IPS-20b (cell line): ENCODE data around the gene ZNF774.
"Not testable (repeated sequence)": the region's sequence is repeated elsewhere in the genome, so short reads cannot be mapped to it uniquely, and the experiment has no call there.

Experiments
- H3K27ac ChIP-seq: one replicate; pipeline ENCODE4 v1.5.1; 2013; ENCODE audit warnings: low read length
- H3K27me3 ChIP-seq: 2 replicates; pipeline ENCODE4 v1.6.1; 2013; ENCODE audit warnings: mild to moderate bottlenecking, low read length, inconsistent platforms; ENCODE audit not compliant: insufficient read depth
- H3K36me3 ChIP-seq: 2 replicates; pipeline ENCODE4 v1.6.1; 2013; ENCODE audit warnings: low read depth, mild to moderate bottlenecking, inconsistent platforms, low read length, moderate library complexity; ENCODE audit not compliant: insufficient read depth
- H3K4me1 ChIP-seq: 2 replicates; pipeline ENCODE4 v1.6.1; 2013; ENCODE audit warnings: mild to moderate bottlenecking, control low read depth, inconsistent platforms, low read length, moderate library complexity; ENCODE audit not compliant: insufficient read depth
- H3K4me3 ChIP-seq: 2 replicates; pipeline ENCODE4 v1.5.1; 2013; ENCODE audit warnings: mild to moderate bottlenecking, low read length, inconsistent platforms
- H3K9ac ChIP-seq: 2 replicates; pipeline ENCODE4 v1.6.1; 2013; ENCODE audit warnings: low read depth, mild to moderate bottlenecking, inconsistent platforms, low read length, moderate library complexity
- H3K9me3 ChIP-seq: 2 replicates; pipeline ENCODE4 v1.6.1; 2013; ENCODE audit warnings: mild to moderate bottlenecking, low read depth, low read length, inconsistent platforms; ENCODE audit not compliant: insufficient read depth

The ZNF774 gene

DNA sequence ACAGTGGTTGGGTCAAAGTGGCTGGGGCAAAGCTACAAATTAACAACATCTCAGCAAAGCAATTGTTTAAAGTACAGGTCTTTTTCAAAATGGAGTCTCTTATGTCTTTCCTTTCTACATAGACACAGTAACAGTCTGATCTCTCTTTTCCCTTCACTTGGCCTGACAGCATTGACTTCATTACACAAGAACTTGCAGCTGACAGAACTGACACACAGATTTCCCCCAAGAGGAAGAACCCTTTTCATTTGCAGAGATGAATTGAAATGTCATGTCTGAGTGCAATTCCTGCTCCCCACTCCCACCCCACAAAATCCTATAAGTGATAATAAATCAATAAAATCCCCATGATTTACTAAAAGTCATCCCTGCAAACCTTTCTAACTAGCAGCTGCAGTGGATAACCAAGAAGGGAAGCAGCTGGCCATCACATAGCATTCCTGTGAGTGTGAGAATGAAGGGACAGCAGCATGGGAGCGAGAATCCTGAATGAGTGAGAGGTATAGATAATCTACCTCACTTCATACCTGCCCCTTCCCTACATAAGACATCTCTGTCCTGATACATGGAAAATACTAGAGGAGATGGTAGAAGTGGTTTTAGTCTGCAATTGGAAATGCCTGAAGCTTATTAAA is 4.5 kb upstream of the ZNF774 start:
- not testable (repeated sequence) for H3K36me3 ChIP-seq, H3K9ac ChIP-seq, H3K9me3 ChIP-seq, H3K4me1 ChIP-seq, H3K27me3 ChIP-seq, H3K27ac ChIP-seq, H3K4me3 ChIP-seq

DNA sequence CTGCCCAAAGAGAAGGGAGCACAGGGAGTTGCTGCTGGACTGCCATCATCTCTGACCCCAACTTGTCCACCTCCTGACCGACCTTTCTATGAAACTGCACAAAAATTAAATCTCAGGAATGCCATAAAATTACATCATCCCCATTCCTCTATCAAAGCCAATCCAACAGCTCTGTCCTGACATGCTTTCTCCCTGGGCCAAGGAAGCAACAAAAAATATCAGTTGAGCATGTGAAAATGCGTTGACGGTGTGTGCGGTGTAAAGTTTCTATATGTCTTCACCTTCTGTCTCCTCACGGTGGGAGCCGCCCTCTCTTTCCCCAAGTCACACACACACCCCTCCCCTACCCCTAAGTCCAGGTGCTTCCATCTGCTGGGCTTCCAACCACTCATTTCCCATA is 3.6 kb upstream of the ZNF774 start:
- Histone ChIP-seq H3K9ac (no peak overlapping the region), H3K4me1 (no peaks in the 10 kb centered on the region)

DNA sequence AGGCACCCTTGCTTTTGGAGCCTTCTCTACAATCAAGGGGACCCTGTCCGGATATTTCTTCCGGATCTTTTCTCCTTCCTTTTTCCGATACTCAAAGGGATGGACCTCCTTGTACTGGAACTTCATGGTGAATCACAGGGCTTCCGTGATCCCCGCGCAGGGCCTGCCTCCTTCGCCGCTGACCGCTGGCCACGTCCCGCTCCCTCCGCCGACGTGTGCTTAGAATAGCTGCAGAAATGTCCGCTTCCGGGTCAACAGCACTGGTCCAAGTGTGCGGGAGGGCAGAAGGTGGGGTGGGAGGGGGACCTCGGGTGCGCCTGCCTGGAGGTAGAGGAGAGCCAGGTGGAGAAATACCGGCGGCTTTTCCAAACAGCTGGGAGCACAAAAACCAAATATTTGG is 3.0 kb upstream of the ZNF774 start:
- peaks cover 6% of the 10 kb centered on the region; the same call in 1 of the 2 replicates for H3K27me3 ChIP-seq
- H3K36me3 ChIP-seq, result no peaks in the 10 kb centered on the region
- no peak overlapping the region for H3K27ac ChIP-seq
- H3K4me3 ChIP-seq, result no peak overlapping the region
- no peaks in the 10 kb centered on the region for H3K4me1 ChIP-seq
- H3K9ac ChIP-seq, result no peak overlapping the region
- no peaks in the 10 kb centered on the region for H3K9me3 ChIP-seq

More for the DNA sequence above, 3.6 kb upstream of the ZNF774 start:
- no peaks in the 10 kb centered on the region for H3K9me3 ChIP-seq
- no peak overlapping the region for H3K27ac ChIP-seq
- H3K36me3 ChIP-seq, result no peaks in the 10 kb centered on the region
- peaks cover 6% of the 10 kb centered on the region; the same call in 1 of the 2 replicates for H3K27me3 ChIP-seq
- no peak overlapping the region for H3K4me3 ChIP-seq

- Histone ChIP-seq H3K36me3 (no peaks in the 10 kb centered on the region), H3K27ac (no peak overlapping the region), H3K4me1 (no peaks in the 10 kb centered on the region), H3K4me3 (no peak overlapping the region), H3K9ac (no peak overlapping the region), H3K27me3 (peaks cover 6% of the 10 kb centered on the region; the same call in 1 of the 2 replicates), H3K9me3 (no peaks in the 10 kb centered on the region)
Measured at GRCh38 chr15:90349821-90350220, 2.3 kb upstream of the ZNF774 start.

GRCh38 chr15:90351479-90352106 is 491 bp upstream of the ZNF774 start:
- peak overlapping the region; percentile 9; the same call in 1 of the 2 replicates for H3K9ac ChIP-seq

DNA sequence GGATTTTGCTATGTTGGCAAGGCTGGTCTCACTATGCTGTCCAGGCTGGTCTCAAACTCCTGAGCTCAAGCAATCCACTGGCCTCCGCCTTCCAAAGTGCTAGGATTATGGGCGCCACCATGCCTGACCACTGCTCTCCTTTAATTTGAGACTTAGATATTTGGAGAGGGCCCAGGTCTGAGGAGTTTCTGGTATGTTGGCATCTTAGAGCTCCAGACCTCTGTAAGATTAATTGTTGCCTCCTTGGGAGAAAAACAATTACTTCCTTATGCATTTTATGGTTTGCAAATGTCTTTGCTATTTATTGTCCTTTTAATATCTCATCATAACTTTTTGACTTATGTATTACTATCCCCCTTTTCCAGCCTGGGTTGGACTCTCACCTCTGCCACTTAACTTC is 2.9 kb downstream of the ZNF774 start:
- Histone ChIP-seq H3K9ac (no peak overlapping the region), H3K27me3 (peaks cover 6% of the 10 kb centered on the region; the same call in 1 of the 2 replicates), H3K9me3 (no peaks in the 10 kb centered on the region), H3K4me3 (no peak overlapping the region), H3K4me1 (no peaks in the 10 kb centered on the region), H3K36me3 (no peaks in the 10 kb centered on the region), H3K27ac (no peak overlapping the region)

More at GRCh38 chr15:90351479-90352106, 491 bp upstream of the ZNF774 start:
- Histone ChIP-seq H3K4me3 (peak overlapping the region; percentile 76), H3K27ac (no peak overlapping the region), H3K4me1 (no peaks in the 10 kb centered on the region), H3K27me3 (peaks cover 6% of the 10 kb centered on the region; the same call in 1 of the 2 replicates), H3K9me3 (no peaks in the 10 kb centered on the region), H3K36me3 (no peaks in the 10 kb centered on the region)

DNA sequence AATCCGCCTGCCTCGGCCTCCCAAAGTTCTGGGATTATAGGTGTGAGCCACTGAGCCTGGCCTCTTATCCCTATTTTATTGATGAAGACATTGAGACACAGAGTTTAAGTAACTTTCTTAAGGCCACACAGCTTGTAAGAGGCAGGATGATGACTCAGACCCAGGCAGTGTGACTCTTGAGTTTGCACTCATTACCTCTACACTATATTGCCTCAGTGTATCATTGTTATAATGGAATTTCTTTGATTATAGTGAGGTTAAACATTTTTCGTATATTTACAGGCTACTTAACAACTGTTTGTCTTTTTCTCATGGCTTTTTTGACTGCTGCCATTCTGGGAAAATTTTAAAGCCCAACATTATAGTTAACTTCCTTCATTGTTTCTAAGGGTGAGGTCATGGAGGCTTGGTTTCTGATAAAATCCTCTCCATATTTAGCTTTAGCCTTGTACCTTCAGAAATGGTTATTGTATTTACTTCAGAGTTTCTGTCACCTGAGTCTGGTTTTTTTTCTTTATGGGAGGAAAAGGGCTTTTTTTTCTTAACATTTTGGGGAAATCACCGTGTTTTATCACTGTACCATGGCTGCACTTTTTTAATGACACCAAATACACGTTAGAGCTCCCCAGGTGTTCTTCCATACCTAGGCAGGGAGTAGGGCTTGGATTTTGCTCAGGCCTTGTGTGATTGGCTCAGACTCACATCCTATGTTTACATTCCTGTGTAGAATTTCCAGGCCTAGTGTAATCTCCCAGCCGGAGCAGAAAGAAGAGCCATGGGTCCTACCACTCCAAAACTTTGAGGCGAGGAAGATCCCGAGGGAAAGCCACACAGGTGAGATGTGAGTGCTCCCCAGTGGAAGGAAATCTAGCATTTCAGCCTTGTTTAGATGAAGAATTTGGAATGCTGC is 6.3 kb downstream of the ZNF774 start:
- Histone ChIP-seq H3K27me3 (no peaks in the 10 kb centered on the region; the same call in 1 of the 2 replicates), H3K9ac (no peak overlapping the region), H3K4me3 (no peak overlapping the region), H3K27ac (no peak overlapping the region), H3K4me1 (no peaks in the 10 kb centered on the region), H3K36me3 (no peaks in the 10 kb centered on the region), H3K9me3 (no peaks in the 10 kb centered on the region)

GRCh38 chr15:90360746-90361145 is 8.7 kb downstream of the ZNF774 start:
- no peaks in the 10 kb centered on the region for H3K36me3 ChIP-seq
- no peaks in the 10 kb centered on the region for H3K27me3 ChIP-seq
- no peak overlapping the region for H3K27ac ChIP-seq
- no peak overlapping the region for H3K9ac ChIP-seq
- H3K9me3 ChIP-seq, result no peaks in the 10 kb centered on the region
- H3K4me3 ChIP-seq, result no peak overlapping the region
- H3K4me1 ChIP-seq, result no peaks in the 10 kb centered on the region

GRCh38 chr15:90362936-90363212 is 10.8 kb downstream of the ZNF774 start:
- H3K27ac ChIP-seq, result no peak overlapping the region

GRCh38 chr15:90364251-90364650 is 12.2 kb downstream of the ZNF774 start:
- Histone ChIP-seq H3K9me3 (no peaks in the 10 kb centered on the region), H3K9ac (no peak overlapping the region), H3K4me1 (no peaks in the 10 kb centered on the region), H3K36me3 (no peaks in the 10 kb centered on the region), H3K27me3 (no peaks in the 10 kb centered on the region), H3K4me3 (no peak overlapping the region), H3K27ac (no peak overlapping the region)

More at GRCh38 chr15:90362936-90363212, 10.8 kb downstream of the ZNF774 start:
- no peaks in the 10 kb centered on the region for H3K27me3 ChIP-seq
- no peaks in the 10 kb centered on the region for H3K36me3 ChIP-seq
- no peaks in the 10 kb centered on the region for H3K4me1 ChIP-seq
- no peaks in the 10 kb centered on the region for H3K9me3 ChIP-seq
- H3K9ac ChIP-seq, result no peak overlapping the region
- no peak overlapping the region for H3K4me3 ChIP-seq

GRCh38 chr15:90365414-90366055 is 13.5 kb downstream of the ZNF774 start:
- no peak overlapping the region for H3K9ac ChIP-seq
- H3K4me1 ChIP-seq, result no peaks in the 10 kb centered on the region
- no peaks in the 10 kb centered on the region for H3K9me3 ChIP-seq
- H3K27ac ChIP-seq, result no peak overlapping the region
- no peaks in the 10 kb centered on the region for H3K27me3 ChIP-seq
- H3K4me3 ChIP-seq, result no peak overlapping the region
- no peaks in the 10 kb centered on the region for H3K36me3 ChIP-seq
